Embryonic facial prominence (tissue), 1 donor: Measurements from ENCODE around the gene NRK.
"Not testable (repeated sequence)": the region's sequence is repeated elsewhere in the genome, so short reads cannot be mapped to it uniquely, and the experiment has no call there.

Experiments used
- DNase-seq: peaks from one replicate; pipeline ENCODE4 v3.0.0-alpha.2; 2016; ENCODE audit errors: extremely low spot score

The NRK gene, protein sequence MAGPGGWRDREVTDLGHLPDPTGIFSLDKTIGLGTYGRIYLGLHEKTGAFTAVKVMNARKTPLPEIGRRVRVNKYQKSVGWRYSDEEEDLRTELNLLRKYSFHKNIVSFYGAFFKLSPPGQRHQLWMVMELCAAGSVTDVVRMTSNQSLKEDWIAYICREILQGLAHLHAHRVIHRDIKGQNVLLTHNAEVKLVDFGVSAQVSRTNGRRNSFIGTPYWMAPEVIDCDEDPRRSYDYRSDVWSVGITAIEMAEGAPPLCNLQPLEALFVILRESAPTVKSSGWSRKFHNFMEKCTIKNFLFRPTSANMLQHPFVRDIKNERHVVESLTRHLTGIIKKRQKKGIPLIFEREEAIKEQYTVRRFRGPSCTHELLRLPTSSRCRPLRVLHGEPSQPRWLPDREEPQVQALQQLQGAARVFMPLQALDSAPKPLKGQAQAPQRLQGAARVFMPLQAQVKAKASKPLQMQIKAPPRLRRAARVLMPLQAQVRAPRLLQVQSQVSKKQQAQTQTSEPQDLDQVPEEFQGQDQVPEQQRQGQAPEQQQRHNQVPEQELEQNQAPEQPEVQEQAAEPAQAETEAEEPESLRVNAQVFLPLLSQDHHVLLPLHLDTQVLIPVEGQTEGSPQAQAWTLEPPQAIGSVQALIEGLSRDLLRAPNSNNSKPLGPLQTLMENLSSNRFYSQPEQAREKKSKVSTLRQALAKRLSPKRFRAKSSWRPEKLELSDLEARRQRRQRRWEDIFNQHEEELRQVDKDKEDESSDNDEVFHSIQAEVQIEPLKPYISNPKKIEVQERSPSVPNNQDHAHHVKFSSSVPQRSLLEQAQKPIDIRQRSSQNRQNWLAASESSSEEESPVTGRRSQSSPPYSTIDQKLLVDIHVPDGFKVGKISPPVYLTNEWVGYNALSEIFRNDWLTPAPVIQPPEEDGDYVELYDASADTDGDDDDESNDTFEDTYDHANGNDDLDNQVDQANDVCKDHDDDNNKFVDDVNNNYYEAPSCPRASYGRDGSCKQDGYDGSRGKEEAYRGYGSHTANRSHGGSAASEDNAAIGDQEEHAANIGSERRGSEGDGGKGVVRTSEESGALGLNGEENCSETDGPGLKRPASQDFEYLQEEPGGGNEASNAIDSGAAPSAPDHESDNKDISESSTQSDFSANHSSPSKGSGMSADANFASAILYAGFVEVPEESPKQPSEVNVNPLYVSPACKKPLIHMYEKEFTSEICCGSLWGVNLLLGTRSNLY (N-terminal part only)

DNA sequence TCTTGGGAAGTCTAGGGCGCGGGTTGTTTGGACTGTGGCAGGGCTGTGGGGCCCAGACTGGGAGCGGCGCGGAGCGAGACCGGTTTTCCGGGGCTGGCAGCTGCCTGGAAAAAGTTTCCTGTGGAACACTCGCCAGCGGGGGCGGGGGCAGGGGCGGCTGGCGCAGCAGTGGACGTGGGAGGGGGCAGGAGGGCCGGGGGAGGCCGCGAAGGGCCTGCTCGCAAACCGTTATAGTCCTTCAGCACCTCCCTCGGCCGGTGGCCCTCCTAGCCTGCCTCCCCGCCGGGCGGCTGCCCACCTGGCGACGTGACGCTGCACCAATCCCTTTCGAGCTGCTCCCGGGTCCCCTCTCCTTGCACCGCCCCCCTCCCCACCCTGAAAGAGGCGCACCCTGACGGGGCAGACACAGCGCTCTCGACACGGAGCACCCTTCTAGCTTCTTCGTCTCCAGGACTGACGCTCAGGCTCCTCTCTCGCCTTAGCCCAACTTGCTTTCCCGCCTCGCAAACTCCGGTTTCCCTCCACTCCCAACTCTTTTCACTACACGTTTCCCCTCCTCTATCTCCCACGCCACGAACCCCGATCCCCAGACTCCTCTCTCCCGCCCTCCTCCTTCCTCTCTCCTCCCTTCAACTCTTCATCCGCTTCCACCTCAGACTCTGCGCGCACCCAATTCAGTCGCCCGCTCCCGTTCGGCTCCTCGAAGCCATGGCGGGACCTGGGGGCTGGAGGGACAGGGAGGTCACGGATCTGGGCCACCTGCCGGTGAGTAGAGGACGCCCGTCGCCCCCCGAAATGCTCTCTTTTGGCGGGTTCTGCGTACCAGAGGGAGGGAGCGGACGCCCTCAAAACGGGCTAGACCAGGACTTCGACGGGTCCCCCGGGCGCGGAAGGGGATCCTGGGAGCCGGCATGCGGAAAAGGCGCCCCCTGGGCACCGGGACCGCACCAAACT, at the start of gene NRK:
NRK (plus strand) TSS at position 402 of the 954 bp plus-strand sequence; CDS start at position 709, 307 bp downstream.
- DNase-seq: no peak

DNA sequence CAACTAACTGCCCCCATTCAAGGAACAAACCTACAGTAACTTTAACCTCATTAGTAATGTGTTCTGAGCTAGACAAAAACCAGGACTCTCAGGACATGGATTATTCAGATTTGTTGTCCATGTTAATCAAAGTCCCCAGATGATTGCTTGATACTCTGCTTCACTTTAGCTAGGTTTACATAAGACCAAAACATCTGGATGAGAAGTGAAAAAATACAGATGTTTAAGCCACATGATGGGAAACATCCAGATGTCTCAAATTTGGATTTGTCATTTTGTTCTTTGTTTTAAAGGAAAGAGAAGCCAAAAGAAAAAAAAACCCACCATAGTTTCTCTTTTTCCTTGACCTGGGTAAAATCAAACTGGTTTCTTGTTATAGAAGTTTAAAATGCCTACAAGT, 48.5 kb upstream of the NRK start:
- DNase-seq: no peak

DNA sequence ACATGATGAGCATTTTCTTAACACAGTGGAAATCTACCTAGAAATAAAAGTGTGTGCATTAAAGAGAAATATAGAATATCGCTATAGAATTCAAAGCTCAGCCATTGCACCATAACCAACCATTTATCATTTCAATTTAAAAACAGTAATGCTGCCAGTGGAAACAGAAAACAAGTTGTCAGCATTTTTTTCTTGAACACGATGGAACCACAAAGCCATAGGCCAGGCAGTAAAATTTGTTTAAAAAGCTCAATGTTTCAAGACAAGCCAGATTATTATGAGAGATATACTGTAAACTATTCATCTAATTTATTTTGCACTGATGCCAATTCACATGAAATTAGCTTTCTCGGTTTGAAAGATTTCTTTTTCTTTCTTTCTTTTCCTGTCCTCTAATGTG, 46.7 kb upstream of the NRK start:
- DNase-seq: no peak

DNA sequence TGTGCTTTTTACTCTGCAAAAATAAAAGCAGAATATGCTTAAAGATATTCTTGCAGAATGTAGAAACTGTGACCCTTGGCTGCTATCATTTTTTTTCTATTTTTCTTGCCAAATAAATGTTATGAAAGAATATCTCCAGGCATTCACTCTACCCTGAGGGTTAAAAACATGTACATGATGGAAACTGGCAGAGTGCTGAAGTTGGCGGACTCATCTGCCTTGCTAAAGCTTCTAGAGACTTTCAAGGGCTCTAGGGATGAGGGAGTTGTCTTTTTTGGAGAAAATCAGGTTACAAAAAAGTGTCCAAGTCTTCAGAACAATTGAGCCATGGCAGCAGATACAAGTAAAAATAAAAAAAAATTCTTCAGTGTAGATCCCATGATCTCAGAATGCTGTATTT, 40.5 kb upstream of the NRK start:
- DNase-seq: no peak

DNA sequence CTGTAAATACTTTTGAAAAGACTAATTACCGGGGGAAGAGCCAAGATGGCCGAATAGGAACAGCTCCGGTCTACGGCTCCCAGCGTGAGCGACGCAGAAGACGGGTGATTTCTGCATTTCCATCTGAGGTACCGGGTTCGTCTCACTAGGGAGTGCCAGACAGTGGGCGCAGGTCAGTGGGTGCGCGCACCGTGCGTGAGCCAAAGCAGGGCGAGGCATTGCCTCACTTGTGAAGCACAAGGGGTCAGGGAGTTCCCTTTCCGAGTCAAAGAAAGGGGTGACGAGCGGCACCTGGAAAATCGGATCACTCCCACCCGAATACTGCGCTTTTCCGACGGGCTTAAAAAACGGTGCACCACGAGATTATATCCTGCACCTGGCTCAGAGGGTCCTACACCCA, 25.5 kb upstream of the NRK start:
- DNase-seq: not testable (repeated sequence)

DNA sequence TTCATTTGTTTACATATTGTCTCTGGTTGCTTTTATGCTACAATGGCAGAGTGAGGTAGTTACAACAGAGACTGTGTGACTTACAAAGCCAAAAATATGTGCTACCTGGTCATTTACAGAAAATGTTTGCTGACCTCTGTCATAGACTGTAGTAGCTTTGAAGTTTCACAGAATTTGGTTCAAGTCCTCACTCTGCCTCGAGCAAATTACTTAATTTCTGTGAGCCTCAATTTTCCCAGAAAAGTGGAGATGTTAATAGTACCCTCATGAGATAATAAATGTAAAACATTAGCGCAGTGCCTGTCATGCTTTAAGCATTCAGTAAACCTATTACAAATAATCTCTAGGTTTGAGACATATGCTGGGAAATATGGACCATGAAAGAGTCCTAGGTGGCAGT, 18.4 kb upstream of the NRK start:
- DNase-seq: no peak

DNA sequence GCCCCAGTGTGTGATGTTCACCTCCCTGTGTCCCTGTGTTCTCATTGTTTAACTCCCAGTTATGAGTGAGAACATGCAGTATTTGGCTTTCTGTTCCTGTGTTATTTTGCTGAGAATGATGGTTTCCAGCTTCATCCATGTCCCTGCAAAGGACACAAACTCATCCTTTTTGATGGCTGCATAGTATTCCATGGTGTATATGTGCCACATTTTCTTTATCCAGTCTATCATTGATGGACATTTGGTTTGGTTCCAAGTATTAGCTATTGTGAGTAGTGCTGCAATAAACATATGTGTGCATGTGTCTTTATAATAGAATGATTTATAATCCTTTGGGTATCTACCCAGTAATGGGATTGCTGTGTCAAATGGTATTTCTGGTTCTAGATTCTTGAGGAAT, 16.7 kb upstream of the NRK start:
- not testable (repeated sequence) for DNase-seq

DNA sequence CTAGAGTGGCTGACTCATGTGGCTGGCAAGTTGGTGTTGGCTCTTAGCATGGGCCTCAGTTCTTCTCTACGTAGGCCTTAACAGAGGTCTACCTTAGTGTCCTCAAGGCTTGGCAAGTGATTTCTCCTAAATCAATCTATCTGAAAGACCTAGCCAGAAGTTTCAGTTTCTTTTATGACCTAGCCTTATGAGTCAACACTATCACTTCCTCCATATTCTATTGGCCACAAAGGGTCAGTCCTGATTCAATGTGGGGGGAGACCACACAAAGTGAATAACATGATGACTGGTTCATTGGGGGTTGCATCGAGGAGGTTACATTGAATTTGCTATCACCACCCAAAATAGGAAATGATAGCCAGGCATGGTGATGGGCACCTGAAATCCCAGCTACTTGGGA, 5.8 kb upstream of the NRK start:
- no peak for DNase-seq

DNA sequence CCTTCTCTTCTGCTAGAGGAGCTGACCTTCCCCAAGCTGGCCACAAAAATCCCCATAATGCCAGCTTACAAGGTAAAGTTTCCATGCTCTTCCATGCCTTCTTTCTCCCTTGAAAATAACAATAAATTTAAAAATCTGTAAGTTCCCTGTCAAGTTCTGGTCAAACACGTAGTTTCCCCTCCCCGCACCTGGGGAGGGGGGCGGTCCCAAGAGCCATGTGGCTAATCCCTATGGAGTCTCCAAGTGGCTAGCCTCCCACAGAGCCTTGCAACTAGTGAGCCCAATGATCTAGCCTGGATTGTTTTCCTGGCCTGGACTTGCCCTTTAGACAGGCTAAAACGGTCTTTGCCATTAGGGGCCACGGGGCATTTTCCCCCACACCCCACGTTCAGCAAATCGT, 2.1 kb upstream of the NRK start:
- no peak for DNase-seq

DNA sequence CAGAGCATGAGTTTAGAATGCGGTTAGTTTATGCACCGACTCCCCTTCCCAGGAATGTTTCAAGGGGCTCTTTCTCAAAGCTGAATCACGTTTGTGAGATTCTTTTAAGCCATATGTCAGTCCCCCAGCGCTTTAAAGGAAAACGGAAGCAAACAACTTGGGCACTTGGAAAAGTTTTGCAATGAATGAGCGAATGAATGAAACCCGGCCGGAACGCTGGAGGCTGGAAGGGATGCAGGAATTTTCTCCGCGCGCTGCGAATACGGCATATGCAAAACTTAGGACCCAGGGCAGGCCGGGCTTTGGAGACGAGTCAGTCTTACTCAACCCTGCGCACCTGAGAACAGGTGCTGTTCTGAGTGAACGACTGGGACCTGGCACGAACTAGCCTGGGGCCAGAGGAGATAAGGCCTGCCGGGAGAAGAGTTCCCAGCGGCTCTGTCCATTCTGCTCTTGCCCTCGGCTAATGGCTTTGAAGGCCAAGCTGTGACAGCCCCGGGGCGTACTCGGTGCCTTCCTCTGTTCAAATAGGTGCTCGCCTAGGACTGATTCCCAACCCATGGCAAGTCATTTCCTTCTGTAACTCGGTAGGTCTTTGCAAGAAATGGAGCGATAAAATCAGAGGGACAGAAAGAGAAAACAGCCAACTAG, 743 bp upstream of the NRK start:
- DNase-seq: no peak

DNA sequence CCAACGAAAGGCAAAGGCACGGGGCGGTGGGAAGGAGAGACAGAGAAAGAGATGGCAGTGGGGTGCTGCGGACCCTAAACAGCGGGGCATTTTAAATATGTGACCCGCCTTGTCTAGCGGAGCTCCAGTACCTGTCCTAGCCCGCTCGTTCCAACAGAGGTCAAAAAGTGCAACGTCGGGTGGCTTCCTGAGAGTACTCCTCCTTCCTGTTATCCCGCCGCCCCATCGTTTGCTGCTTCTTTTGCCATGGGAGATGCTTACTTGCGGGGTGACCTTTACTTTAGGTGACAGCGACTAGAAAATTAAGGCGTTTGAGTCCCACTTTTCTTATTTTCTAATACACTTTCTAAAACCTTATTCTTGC, 735 bp downstream of the NRK start:
- no peak for DNase-seq

DNA sequence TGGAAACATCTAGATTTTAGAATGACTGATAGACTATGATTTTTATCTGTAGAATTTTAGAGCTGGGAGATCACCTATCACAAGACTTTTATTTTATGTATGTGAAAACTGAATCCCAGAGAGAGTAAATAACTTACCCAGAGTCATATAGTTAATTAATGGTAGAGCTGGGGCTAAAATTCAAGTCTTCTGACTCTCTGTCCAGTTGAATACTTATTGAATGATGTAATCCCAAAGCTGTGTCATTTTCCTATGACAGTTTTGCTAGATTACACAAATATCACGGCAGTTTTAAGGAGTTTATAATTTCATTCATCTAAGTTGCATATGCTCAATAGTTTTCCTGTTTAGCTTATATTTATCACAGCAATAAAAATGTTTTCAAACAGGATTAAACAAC, 6.7 kb downstream of the NRK start:
- DNase-seq: no peak

DNA sequence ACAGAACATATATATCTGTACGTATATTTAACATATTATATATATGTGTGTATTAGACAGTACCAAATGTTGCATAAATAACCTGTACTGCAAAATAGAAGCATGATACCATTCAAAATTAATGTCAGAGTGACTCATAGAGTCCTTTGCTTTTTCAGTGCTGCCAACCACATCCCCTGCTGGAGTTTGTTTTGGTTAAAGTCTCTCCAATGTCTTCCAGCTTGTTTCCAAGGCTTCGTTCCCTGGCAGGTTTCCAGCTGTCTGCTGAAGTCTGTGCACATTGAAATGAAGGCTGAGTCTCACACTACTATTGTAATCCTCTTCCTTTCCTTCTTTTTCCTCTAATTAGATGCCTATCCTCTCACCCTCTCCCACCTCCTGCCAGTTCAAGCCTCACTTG, 14.9 kb downstream of the NRK start:
- DNase-seq: no peak

DNA sequence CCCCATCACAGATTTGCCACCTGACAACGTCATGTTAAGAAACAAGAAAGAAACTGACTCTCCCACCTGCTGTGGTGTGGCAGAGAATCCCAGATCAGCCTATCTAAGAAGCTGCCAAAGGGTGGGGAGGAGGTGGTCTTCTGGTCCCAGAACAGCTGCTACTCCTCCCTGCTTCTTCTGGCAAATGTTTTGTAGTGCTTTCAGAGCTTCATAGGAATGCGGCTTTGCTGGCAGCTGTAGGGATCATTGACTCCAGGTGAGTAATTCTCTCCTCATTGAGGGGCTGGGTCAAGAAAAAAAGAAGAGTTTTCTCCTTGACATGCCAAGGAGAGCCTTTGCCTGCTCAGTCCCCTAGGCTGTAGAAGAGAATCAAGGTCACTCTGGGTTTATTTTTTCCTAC, 23.3 kb downstream of the NRK start:
- no peak for DNase-seq

DNA sequence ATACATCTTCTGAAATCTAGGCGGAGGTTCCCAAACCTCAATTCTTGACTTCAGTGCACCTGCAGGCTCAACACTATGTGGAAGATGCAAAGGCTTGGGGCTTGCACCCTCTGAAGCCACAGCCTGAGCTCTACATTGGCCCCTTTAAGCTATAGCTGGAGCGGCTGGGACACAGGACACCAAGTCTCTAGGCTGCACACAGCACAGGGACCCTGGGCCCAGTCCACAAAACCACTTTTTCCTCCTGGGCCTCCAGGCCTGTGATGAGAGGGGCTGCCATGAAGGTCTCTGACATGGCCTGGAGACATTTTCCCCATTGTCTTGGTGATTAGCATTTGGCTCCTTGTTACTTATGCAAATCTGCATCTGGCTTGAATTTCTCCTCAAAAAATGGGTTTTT, 27.8 kb downstream of the NRK start:
- DNase-seq: not testable (repeated sequence)

DNA sequence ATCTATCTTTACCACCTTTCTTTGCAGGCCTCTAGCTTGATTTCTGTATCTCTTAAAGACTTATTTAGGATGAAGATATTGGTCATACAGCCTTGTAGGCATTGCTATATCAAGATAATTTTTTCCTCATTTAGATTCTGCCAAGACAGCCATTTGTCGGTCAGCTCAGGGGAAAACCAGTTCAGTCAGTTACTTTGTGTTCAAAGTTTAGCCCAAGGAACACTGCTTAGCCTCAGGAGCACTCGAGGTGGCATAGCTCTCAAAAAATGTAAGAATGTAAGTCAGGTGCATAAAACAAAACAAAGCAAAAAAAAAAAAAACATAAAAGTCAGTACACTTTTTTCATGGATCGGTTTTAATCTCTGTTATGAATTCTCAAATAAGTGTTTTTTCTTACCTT, 43.4 kb downstream of the NRK start:
- no peak for DNase-seq

DNA sequence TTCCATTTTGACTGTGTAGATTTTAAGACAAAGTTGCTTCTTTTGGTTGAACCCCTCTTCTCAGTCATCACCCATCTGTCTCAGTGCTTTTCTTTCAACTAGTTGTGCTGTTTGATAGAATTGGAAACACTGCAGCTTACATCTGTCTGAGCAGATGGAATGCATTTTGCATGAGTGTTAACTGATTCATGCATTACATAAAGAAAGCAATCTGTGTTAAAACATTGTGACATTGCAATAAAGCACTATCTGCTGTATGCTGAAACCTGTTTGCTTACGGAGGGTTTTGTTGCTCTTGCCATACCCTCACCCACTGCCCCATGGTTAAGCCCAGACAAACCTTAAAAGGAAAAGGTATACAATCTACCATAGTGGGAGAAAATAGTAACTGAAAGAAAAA, 47.4 kb downstream of the NRK start:
- DNase-seq: no peak

DNA sequence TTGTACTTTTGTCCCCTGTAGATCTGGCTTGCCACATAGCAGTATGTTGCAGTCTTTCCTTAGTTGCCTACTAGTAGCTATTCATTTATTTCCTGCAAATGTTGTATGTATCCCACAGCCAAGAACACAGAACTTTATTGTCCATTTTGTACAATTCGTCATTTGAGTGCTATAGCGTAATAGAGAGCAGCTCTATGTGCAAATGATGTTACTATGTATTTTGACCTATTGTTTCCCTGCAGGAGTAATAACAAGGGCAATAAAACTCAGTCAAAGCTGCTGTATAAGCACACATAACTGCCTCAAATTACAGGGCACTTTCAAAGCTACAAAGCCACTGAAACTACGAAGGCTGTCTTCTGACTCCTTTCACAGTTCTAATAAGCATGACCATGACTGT, 48.1 kb downstream of the NRK start:
- DNase-seq: no peak

DNA sequence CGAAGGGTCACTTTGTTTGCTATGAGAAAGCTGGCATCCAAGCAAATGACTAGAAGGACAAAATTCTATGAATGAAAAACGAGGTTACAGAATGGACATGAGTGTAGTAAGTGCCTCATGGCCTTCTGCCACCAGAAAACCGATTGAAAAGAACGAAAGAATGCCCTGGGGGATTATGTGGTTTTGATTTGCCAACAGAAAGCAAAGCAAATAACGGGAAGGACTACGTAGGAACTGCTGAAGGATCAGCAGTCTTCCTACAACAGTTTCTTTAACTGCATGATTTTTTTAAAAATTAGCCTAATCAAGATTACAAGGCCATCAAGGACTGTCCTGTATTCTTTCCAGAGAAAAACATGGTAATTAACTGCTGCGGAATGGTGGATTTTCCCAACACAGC, 50.6 kb downstream of the NRK start:
- DNase-seq: no peak

DNA sequence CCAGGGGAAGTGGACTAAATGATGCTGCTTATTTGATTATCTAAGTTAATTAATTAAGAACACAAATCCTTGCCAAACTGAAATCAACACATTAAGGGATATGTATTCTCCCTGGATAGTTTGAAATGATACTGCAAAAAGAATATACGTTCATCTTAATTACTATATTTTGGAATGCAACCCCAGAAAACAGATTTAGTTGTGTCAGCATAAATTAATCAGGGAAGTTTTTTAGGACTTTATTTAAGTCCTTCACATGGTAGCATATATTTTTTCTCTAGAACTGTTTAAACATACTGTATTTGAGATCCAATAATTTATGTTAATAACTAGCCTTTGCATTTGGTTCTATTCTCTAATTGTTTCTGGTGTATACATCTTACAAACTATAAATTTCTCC, 52.5 kb downstream of the NRK start:
- no peak for DNase-seq

DNA sequence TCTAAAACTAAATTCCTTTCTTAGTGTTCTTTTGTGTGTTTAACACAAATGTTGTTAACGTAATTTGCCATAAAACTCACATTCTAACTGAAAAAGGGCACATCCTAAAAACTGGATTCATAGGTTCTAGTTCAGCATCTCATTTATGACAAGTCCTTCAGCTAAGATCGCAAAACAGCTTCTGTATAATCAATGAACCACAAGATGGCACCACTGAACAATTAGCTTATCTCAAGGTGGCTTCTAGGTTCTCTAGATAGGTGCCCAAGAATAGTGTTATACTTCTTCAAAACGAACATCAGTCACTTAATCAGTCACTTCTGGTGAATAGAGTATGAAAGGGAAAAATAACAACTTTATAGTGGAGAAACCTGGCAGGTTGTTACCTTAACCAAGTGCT, 54.3 kb downstream of the NRK start:
- DNase-seq: no peak
